Right atrium auricular region (tissue), 2 donors: ENCODE data around the gene MPPED1. TPM values are rescaled to one million over a fixed set of nuclear protein-coding genes. Genes with fewer than 3 reads are reported as not detected.

Experiments used
- DNase-seq: peaks from one replicate; pipeline ENCODE4 v3.0.0-alpha.2; 2019; ENCODE audit warnings: low spot score
- H3K27ac ChIP-seq, 2 donors: fragments of 200-600 bp; sonication (generic); 1 replicate in 1 of 2; 2 replicates in 1 of 2; pipeline ENCODE4 v1.5.1; 2016 to 2019
- H3K27me3 ChIP-seq, 2 donors: fragments of 200-600 bp; sonication (generic); one replicate each; pipeline versions ENCODE4 v1.5.1 to v1.6.0; 2017 to 2019
- H3K36me3 ChIP-seq: fragments of 200-600 bp; sonication (generic); one replicate; pipeline ENCODE4 v1.5.1; 2016
- H3K4me1 ChIP-seq, 2 donors: fragments of 200-600 bp; sonication (generic); one replicate each; pipeline versions ENCODE4 v1.5.1 to v1.6.0; 2017 to 2019
- H3K4me3 ChIP-seq, 2 donors: fragments of 200-600 bp; sonication (generic); 1 replicate in 1 of 2; 2 replicates in 1 of 2; pipeline ENCODE4 v1.5.1; 2017 to 2019; ENCODE audit warnings: mild to moderate bottlenecking in 1 of 2, moderate library complexity in 1 of 2
- H3K9me3 ChIP-seq, 2 donors: fragments of 200-600 bp; sonication (generic); one replicate each; pipeline ENCODE4 v1.5.1; 2019
- total RNA-seq, 2 donors: library from RNA; depleted of rRNA; stranded (reverse); fragments of >200 nt; gene quantifications; one replicate each; pipeline ENCODE4 v1.1.0, GENCODE V29; 2016
- TF ChIP-seq, protein P1 (sequence below), 2 donors: fragments of 200-600 bp; sonication (generic); IDR thresholded peaks; one replicate each; pipeline ENCODE4 v1.5.1; 2019; ENCODE audit warnings: antibody characterized with exemption in 2 of 2

Gene MPPED1
- total RNA-seq, 2 donors from 2014 or later = not detected

DNA sequence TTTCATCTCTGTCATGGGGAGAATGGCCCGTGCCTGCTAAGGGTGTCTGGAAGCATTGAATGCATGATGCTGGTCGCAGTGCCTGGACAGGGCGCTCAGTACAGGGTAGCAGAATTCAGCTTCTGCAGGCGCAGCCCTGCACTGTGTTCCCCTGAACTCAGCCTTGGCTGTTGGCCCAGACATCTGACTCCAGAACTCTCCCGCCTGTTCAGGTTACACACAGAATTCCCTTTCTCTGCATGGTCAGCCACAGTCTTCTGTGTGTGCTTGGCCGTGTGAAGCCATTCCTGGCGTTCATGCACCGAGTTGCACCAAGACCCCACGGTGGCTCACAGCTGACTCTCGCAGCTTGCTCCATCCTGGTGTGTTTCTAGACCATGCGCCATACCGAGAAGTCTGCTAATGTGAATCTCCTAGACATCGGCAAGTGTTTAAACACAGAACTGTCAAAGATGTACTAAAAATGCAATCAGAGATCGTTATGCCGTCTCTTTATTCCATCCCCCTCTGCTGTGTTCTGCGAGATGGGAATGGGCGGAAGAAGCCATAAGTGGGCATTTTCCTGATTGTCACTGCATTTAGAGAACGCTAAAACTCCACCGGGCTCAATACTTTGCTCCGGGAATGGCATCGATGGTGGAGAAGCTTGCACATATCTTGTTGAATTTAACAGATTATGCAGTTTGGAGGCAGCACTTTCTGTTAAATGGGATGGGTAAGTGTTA lies 55.6 kb downstream of the MPPED1 start:
- no peak for DNase-seq
- H3K36me3 ChIP-seq = no peaks in the 10 kb centered on the region
- H3K27ac ChIP-seq = no peak overlapping the region
- H3K9me3 ChIP-seq = peaks cover 0 to 7% of the 10 kb centered on the region in 2 donors
- TF ChIP-seq, protein P1, sequence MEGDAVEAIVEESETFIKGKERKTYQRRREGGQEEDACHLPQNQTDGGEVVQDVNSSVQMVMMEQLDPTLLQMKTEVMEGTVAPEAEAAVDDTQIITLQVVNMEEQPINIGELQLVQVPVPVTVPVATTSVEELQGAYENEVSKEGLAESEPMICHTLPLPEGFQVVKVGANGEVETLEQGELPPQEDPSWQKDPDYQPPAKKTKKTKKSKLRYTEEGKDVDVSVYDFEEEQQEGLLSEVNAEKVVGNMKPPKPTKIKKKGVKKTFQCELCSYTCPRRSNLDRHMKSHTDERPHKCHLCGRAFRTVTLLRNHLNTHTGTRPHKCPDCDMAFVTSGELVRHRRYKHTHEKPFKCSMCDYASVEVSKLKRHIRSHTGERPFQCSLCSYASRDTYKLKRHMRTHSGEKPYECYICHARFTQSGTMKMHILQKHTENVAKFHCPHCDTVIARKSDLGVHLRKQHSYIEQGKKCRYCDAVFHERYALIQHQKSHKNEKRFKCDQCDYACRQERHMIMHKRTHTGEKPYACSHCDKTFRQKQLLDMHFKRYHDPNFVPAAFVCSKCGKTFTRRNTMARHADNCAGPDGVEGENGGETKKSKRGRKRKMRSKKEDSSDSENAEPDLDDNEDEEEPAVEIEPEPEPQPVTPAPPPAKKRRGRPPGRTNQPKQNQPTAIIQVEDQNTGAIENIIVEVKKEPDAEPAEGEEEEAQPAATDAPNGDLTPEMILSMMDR (IDR thresholded peaks at IDR 0.05) = no peak
- no peaks in the 10 kb centered on the region for H3K27me3 ChIP-seq
- no peak overlapping the region for H3K4me3 ChIP-seq
- no peaks in the 10 kb centered on the region for H3K4me1 ChIP-seq

DNA sequence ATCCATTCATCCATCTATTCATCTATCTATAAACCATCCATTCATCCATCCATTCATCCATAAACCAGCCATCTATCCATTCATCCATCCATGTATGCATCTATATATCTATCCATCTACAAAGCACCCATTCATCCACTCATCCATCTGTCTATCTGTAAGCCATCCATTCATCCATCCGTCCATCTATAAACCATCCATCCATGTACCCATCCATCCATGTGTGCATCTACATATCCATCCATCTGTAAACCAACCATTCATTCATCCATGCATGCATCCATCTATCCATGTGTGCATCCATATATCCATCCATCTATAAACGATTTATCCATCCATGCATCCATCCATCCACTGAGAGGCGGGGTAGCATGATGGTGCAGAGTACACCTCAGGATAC lies 58.4 kb downstream of the MPPED1 start:
- Histone ChIP-seq H3K9me3 (no peaks in the 10 kb centered on the region), H3K27ac (no peak overlapping the region), H3K4me1 (no peaks in the 10 kb centered on the region), H3K27me3 (no peaks in the 10 kb centered on the region), H3K36me3 (no peaks in the 10 kb centered on the region), H3K4me3 (no peak overlapping the region)
- TF ChIP-seq, protein P1 (IDR thresholded peaks at IDR 0.05) = no peak
- no peak for DNase-seq

DNA sequence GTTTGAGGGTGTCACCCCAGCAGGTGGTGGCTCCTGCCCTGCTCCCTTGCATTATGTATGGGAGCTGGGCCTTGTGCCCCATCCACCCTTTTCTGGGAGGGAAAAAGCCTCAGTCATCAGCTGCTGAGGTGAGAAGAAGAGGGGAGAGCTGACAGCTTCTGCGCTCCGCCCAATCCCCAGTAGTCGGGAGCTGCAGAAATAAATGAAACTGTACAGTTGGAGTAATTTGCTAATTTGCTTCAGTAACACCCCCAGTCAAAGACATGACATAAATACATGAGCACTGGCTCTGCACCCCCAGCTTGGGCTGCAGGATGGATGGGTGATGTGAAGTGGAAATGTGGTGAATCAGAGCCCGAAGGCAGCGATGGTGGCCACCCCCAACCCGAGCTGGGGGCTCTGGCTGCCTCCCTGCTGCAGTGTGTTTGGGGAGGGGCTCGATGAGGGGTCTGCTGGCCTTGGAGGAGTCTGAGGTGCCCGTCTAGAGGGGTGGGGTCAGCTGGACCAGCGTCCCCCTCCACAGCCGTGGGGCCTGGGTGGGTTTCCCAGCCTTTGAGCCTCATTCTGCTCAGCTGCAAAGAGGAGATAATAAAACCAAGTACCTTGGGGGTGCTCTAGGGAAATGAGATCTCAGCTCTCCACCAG lies 59.2 kb downstream of the MPPED1 start:
- TF ChIP-seq, protein P1 (IDR thresholded peaks at IDR 0.05) = no peak
- no peaks in the 10 kb centered on the region for H3K9me3 ChIP-seq
- H3K27ac ChIP-seq = no peak overlapping the region
- no peak for DNase-seq
- no peaks in the 10 kb centered on the region for H3K4me1 ChIP-seq
- no peaks in the 10 kb centered on the region for H3K27me3 ChIP-seq
- no peak overlapping the region for H3K4me3 ChIP-seq
- no peaks in the 10 kb centered on the region for H3K36me3 ChIP-seq

DNA sequence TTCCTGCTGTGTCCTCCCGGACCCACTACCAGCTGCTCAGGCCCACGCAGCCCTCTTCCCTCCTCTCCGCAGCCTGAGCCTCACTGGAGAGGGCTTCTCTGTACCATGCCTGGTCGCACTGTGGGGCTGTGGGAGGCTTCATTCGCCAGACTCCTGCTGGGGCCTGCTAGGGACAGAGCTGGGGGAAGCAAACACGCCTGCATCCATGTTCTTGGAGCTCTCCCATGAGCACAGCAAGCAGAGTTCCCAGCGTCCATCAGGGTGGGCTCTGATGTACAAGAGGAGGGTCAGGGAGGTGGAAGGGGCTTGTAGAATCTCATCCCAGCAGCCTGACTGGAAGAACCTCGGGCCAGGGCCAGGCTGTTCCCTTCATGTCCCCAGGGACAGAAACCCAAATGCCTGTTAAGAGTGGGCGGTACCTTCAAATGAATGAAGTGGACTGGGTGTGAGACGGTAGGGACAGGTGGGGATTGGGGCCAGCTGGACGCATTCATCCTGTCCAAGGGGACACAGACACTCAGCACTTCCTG lies 59.9 kb downstream of the MPPED1 start:
- H3K27me3 ChIP-seq = no peaks in the 10 kb centered on the region
- H3K4me1 ChIP-seq = no peaks in the 10 kb centered on the region
- H3K36me3 ChIP-seq = no peaks in the 10 kb centered on the region
- no peak overlapping the region for H3K27ac ChIP-seq
- H3K9me3 ChIP-seq = no peaks in the 10 kb centered on the region
- TF ChIP-seq, protein P1 (IDR thresholded peaks at IDR 0.05) = no peak
- no peak for DNase-seq
- no peak overlapping the region for H3K4me3 ChIP-seq

DNA sequence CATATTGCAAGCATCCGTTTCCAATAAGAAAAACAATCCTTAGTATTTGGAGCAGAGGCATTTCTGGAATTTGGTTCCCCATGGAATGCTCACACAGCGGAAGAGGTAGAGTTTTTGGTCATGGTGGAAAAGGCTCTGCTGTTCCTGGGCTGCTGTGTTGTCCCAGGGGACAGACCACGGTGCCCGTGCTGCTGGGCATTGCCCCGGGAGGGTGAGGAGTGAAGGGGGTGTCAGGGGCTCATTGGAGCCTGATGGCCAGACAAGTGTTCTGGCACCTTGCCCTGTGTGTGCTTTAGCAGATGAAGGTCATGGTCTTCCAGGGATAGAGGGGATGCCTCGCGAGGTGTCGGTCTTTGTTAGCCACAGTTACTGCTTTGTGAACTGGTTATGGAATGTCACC lies 61.2 kb downstream of the MPPED1 start:
- TF ChIP-seq, protein P1 (IDR thresholded peaks at IDR 0.05) = no peak
- H3K36me3 ChIP-seq = no peaks in the 10 kb centered on the region

More for the DNA sequence above, 61.2 kb downstream of the MPPED1 start:
- Histone ChIP-seq H3K4me3 (no peak overlapping the region), H3K4me1 (no peaks in the 10 kb centered on the region), H3K27ac (no peak overlapping the region), H3K9me3 (no peaks in the 10 kb centered on the region), H3K27me3 (no peaks in the 10 kb centered on the region)
- DNase-seq = no peak
